Heart left ventricle (tissue), 13 donors: ENCODE measurements around the gene AJUBA.

Source experiments
- CTCF ChIP-seq, 12 donors: fragments of 200-600 bp; sonication (generic) in 4 of 12; IDR thresholded peaks; one replicate each; pipeline versions ENCODE4 v1.5.0 to v1.8.0; 2018 to 2022; ENCODE audit warnings: antibody characterized with exemption in 12 of 12, mild to moderate bottlenecking in 5 of 12
- POLR2A ChIP-seq, 2 donors: fragments of 450-650 bp; IDR thresholded peaks; one replicate each; pipeline ENCODE4 v1.6.1; 2017; ENCODE audit warnings: antibody characterized with exemption in 2 of 2, mild to moderate bottlenecking in 2 of 2, moderate library complexity in 2 of 2
- donor health status: ischemic (EF 13 %, LVEDD 7.1; RV severe dilation, severe dysfunction).
- donor health status: DM: no; HTN: yes; CAD: no.
- donor health status: DM: no; HTN: no; CAD: no.
- donor health status: ischemic (EF 25% LVEDD 6.9; RV normal size, moderate dysfunction).
- donor health status: ischemic (EF 25% LVEDD 5.7; RV mildly dilated, moderate dysfunction).
- donor health status: ischemic (EF 35%, LVEDD 5.7; RV mildly dilated, moderate dysfunction).
- donor health status: nonischemic (EF 11% LVEDD 7.7; RV severe dilation, severe dysfunction).
- donor health status: DM: yes; HTN: yes; CAD: no.
- donor health status: PGD.
- donor health status: ischemic (EF 29% LVEDD 5.4; RV normal size, mild dysfunction).
- donor health status: nonischemic (EF 23%, LVEDD 6.1; RV moderate dilation, normal function).

GRCh38 chr14:23017091-23017490 lies 34.7 kb upstream of the AJUBA start:
- TF ChIP-seq POLR2A (IDR thresholded peaks at IDR 0.05): no peak
- TF ChIP-seq CTCF (IDR thresholded peaks at IDR 0.05): no peak
